Trophoblast cell (in vitro differentiated cells and primary cell): Measurements from ENCODE around the gene TLL1.
A peak's percentile ranks its signal among the peaks of the same experiment; 100 is the strongest.

Source experiments
- DNase-seq, 2 donors: peaks; one replicate each; pipeline ENCODE4 v3.0.0-alpha.2; 2016
- H2AFZ ChIP-seq: 2 replicates; pipeline ENCODE4 v1.6.1; 2013; ENCODE audit warnings: low read length, moderate library complexity, mild to moderate bottlenecking; ENCODE audit not compliant: insufficient read depth, poor library complexity
- H2AK5ac ChIP-seq: 2 replicates; pipeline ENCODE4 v1.6.1; 2013; ENCODE audit warnings: mild to moderate bottlenecking, low read length
- H2BK120ac ChIP-seq: 2 replicates; pipeline ENCODE4 v1.6.1; 2013; ENCODE audit warnings: low read length, mild to moderate bottlenecking, moderate library complexity; ENCODE audit not compliant: insufficient read depth, poor library complexity
- H2BK12ac ChIP-seq: 2 replicates; pipeline ENCODE4 v1.6.1; 2013; ENCODE audit warnings: mild to moderate bottlenecking, low read length, moderate library complexity
- H2BK5ac ChIP-seq: 2 replicates; pipeline ENCODE4 v1.6.1; 2013; ENCODE audit warnings: low read length, low read depth, moderate library complexity, mild to moderate bottlenecking; ENCODE audit not compliant: poor library complexity
- H3K14ac ChIP-seq: 2 replicates; pipeline ENCODE4 v1.6.1; 2013; ENCODE audit warnings: mild to moderate bottlenecking, low read length
- H3K18ac ChIP-seq: 2 replicates; pipeline ENCODE4 v1.6.1; 2013; ENCODE audit warnings: mild to moderate bottlenecking, low read length
- H3K23ac ChIP-seq: 2 replicates; pipeline ENCODE4 v1.6.1; 2013; ENCODE audit warnings: low read length
- H3K27ac ChIP-seq: 2 replicates; pipeline ENCODE4 v1.5.1; 2013; ENCODE audit warnings: low read depth, mild to moderate bottlenecking, inconsistent platforms, low read length, moderate library complexity
- H3K27me3 ChIP-seq: 2 replicates; pipeline ENCODE4 v1.6.1; 2013; ENCODE audit warnings: inconsistent platforms, mild to moderate bottlenecking, low read length, moderate library complexity; ENCODE audit not compliant: insufficient read depth
- H3K36me3 ChIP-seq, 2 experiments: 1 replicate in 1 of 2; 2 replicates in 1 of 2; pipeline ENCODE4 v1.6.1; 2013; ENCODE audit warnings: low read length in 2 of 2, mild to moderate bottlenecking in 2 of 2, moderate library complexity in 1 of 2; ENCODE audit not compliant: insufficient read depth in 2 of 2, control insufficient read depth in 1 of 2
- H3K4ac ChIP-seq: 2 replicates; pipeline ENCODE4 v1.6.1; 2013; ENCODE audit warnings: low read depth, mild to moderate bottlenecking, low read length, moderate library complexity
- H3K4me1 ChIP-seq, 2 experiments: 1 replicate in 1 of 2; 2 replicates in 1 of 2; pipeline ENCODE4 v1.6.1; 2013; ENCODE audit warnings: low read length in 2 of 2, mild to moderate bottlenecking in 2 of 2, moderate library complexity in 1 of 2; ENCODE audit not compliant: insufficient read depth in 2 of 2, control insufficient read depth in 1 of 2
- H3K4me2 ChIP-seq: 2 replicates; pipeline ENCODE4 v1.6.1; 2013; ENCODE audit warnings: inconsistent platforms, mild to moderate bottlenecking, low read length, moderate library complexity
- H3K4me3 ChIP-seq: 2 replicates; pipeline ENCODE4 v1.5.1; 2013; ENCODE audit warnings: mild to moderate bottlenecking, low read depth, low read length, inconsistent platforms
- H3K79me1 ChIP-seq: one replicate; pipeline ENCODE4 v1.6.1; 2013; ENCODE audit warnings: low read length
- H3K79me2 ChIP-seq: 2 replicates; pipeline ENCODE4 v1.6.1; 2013; ENCODE audit warnings: low read length, mild to moderate bottlenecking; ENCODE audit not compliant: control insufficient read depth, insufficient read depth, poor library complexity
- H3K9ac ChIP-seq: 2 replicates; pipeline ENCODE4 v1.6.1; 2013; ENCODE audit warnings: mild to moderate bottlenecking, low read length
- H3K9me3 ChIP-seq: 2 replicates; pipeline ENCODE4 v1.6.1; 2013; ENCODE audit warnings: low read depth, mild to moderate bottlenecking, control low read depth, inconsistent platforms, low read length; ENCODE audit not compliant: insufficient read depth
- H4K12ac ChIP-seq: 2 replicates; pipeline ENCODE4 v1.6.1; 2013; ENCODE audit warnings: low read depth, mild to moderate bottlenecking, low read length, moderate library complexity
- H4K8ac ChIP-seq: 2 replicates; pipeline ENCODE4 v1.6.1; 2013; ENCODE audit warnings: low read depth, mild to moderate bottlenecking, low read length, moderate library complexity
- H4K91ac ChIP-seq: one replicate; pipeline ENCODE4 v1.6.1; 2013; ENCODE audit warnings: low read depth, mild to moderate bottlenecking, low read length, moderate library complexity
- WGBS: extraction: QIAGEN DNeasy Blood & Tissue Kit; methylation state at CpG from one replicate; pipeline ENCODE4 v1.1.7; 2013; ENCODE audit warnings: missing lambda C conversion rate; ENCODE audit not compliant: insufficient read length, insufficient coverage; ENCODE audit errors: extremely low coverage; 5-methylcytosine and 5-hydroxymethylcytosine counted together

TLL1 gene

GRCh38 chr4:165879641-165880040, 6.6 kb downstream of the TLL1 start:
- Histone ChIP-seq H3K9me3 (no peaks in the 10 kb centered on the region), H2BK120ac (no peak overlapping the region), H3K4ac (no peak overlapping the region), H2AK5ac (no peak overlapping the region), H4K12ac (no peak overlapping the region), H2AFZ (no peak overlapping the region), H2BK5ac (no peak overlapping the region), H3K4me2 (no peak overlapping the region), H3K79me2 (no peaks in the 10 kb centered on the region), H3K14ac (no peak overlapping the region), H3K23ac (no peak overlapping the region), H3K4me1 (peaks cover 4% of the 10 kb centered on the region in 2 experiments), H3K18ac (no peak overlapping the region), H3K79me1 (no peaks in the 10 kb centered on the region), H4K91ac (no peak overlapping the region), H4K8ac (no peak overlapping the region), H3K9ac (no peak overlapping the region), H3K27ac (no peak overlapping the region), H3K36me3 (no peaks in the 10 kb centered on the region), H3K27me3 (peaks cover 8% of the 10 kb centered on the region), H2BK12ac (no peak overlapping the region), H3K4me3 (no peak overlapping the region)
- no peak for DNase-seq
- WGBS: no CpG with 5 or more reads among the region's 3 CpGs

DNA sequence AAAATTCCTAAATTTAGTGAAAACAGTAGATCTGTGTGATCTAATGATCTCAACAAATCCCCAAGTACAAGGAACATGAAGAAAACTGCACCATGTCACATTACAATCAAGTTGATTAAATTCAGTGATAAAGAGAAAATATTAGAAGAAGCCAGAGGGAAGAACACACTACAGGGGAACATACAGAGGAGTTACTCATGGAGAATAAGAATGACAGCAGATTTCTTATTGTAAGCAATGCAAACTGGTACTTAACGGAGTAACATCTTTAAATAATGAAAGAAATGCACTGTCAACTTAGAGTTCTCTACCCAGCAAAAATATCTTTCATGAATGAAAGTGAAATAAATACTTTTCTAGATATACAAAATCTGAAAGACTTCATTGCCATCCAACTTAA, 21.1 kb downstream of the TLL1 start:
- Histone ChIP-seq H3K4ac (no peak overlapping the region), H3K27me3 (no peaks in the 10 kb centered on the region), H2BK5ac (no peak overlapping the region), H3K4me3 (no peak overlapping the region), H2AFZ (no peak overlapping the region), H3K79me1 (no peaks in the 10 kb centered on the region), H3K23ac (no peak overlapping the region), H4K12ac (no peak overlapping the region), H3K4me1 (no peaks in the 10 kb centered on the region), H3K14ac (no peak overlapping the region), H3K36me3 (no peaks in the 10 kb centered on the region), H2AK5ac (no peak overlapping the region), H3K4me2 (no peak overlapping the region), H2BK12ac (no peak overlapping the region), H4K91ac (no peak overlapping the region), H3K79me2 (no peaks in the 10 kb centered on the region), H3K9ac (no peak overlapping the region), H4K8ac (no peak overlapping the region), H3K27ac (no peak overlapping the region), H2BK120ac (no peak overlapping the region), H3K9me3 (peaks cover 4% of the 10 kb centered on the region), H3K18ac (no peak overlapping the region)
- peak in 1 of 2 donors; percentile 36 for DNase-seq
- WGBS: no CpG with 5 or more reads among the region's 1 CpG

- Histone ChIP-seq H3K27me3 (no peaks in the 10 kb centered on the region), H3K23ac (no peak overlapping the region), H3K4me2 (no peak overlapping the region), H3K36me3 (no peaks in the 10 kb centered on the region), H3K4ac (no peak overlapping the region), H2AFZ (no peak overlapping the region), H2BK5ac (no peak overlapping the region), H3K27ac (no peak overlapping the region), H3K4me1 (no peaks in the 10 kb centered on the region), H3K9me3 (no peaks in the 10 kb centered on the region), H4K8ac (no peak overlapping the region), H2BK120ac (no peak overlapping the region), H3K4me3 (no peak overlapping the region), H3K9ac (no peak overlapping the region), H4K12ac (no peak overlapping the region), H3K79me2 (no peaks in the 10 kb centered on the region), H3K18ac (no peak overlapping the region), H3K14ac (no peak overlapping the region), H2AK5ac (no peak overlapping the region), H2BK12ac (no peak overlapping the region), H4K91ac (no peak overlapping the region), H3K79me1 (no peaks in the 10 kb centered on the region)
- WGBS: no CpG with 5 or more reads among the region's 6 CpGs
- DNase-seq: no peak
Measured at GRCh38 chr4:165905405-165906027, 32.5 kb downstream of the TLL1 start.

DNA sequence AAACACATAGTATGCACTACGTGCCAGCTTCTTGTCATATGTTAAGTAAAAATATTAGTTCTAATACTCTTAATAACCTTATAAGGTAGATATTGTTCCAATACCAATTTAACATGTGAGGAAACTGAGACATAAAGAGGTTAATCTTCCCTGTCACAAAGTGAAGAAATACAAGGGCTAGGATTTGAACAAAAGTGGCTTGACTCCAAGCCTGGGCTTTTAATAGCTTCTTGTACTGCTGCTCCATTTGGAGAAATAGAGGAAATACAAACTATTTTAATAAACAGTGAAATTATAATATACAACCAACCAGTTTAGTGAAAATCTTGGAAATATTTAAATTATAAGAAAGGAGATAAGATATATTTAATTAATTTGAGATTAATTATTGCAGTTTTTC, 33.2 kb downstream of the TLL1 start:
- no peak overlapping the region for H3K4me2 ChIP-seq
- H2AFZ ChIP-seq: no peak overlapping the region
- H2BK12ac ChIP-seq: no peak overlapping the region
- H3K4me3 ChIP-seq: no peak overlapping the region
- H2BK5ac ChIP-seq: no peak overlapping the region
- no peak overlapping the region for H4K91ac ChIP-seq
- no peak for DNase-seq
- no peaks in the 10 kb centered on the region for H3K79me1 ChIP-seq
- no peak overlapping the region for H3K18ac ChIP-seq
- no peak overlapping the region for H3K9ac ChIP-seq
- H3K27ac ChIP-seq: no peak overlapping the region
- no peaks in the 10 kb centered on the region for H3K36me3 ChIP-seq
- no peaks in the 10 kb centered on the region for H3K27me3 ChIP-seq
- H4K8ac ChIP-seq: no peak overlapping the region
- no peak overlapping the region for H3K4ac ChIP-seq
- no peaks in the 10 kb centered on the region for H3K4me1 ChIP-seq
- no peak overlapping the region for H3K14ac ChIP-seq
- no peaks in the 10 kb centered on the region for H3K79me2 ChIP-seq
- H3K9me3 ChIP-seq: no peaks in the 10 kb centered on the region
- H2AK5ac ChIP-seq: no peak overlapping the region
- H3K23ac ChIP-seq: no peak overlapping the region
- no peak overlapping the region for H4K12ac ChIP-seq
- no CpG with 5 or more reads among the region's 1 CpG for WGBS
- no peak overlapping the region for H2BK120ac ChIP-seq
